SU-DHL-6 (cell line): ENCODE measurements around the gene TPPP2.

Experiments used
- H2AFZ ChIP-seq: fragments of 200-600 bp; sonication (generic); 2 replicates; pipeline ENCODE4 v1.6.1; 2014; ENCODE audit warnings: low read depth, mild to moderate bottlenecking, moderate library complexity, mixed read lengths, antibody characterized with exemption, low read length; ENCODE audit not compliant: severe bottlenecking
- H3F3A ChIP-seq: fragments of 200-600 bp; shearing (Covaris generic); 2 replicates; pipeline ENCODE4 v1.6.0; 2016; ENCODE audit warnings: antibody characterized with exemption, mild to moderate bottlenecking; ENCODE audit not compliant: insufficient read depth
- H3K27ac ChIP-seq: fragments of 200-600 bp; sonication (generic); 2 replicates; pipeline ENCODE4 v1.5.1; 2016; ENCODE audit warnings: low read depth, mild to moderate bottlenecking, low read length, moderate library complexity, mixed read lengths
- H3K27me3 ChIP-seq: fragments of 200-600 bp; sonication (generic), shearing (Covaris generic); 2 replicates; pipeline ENCODE4 v1.6.0; 2014; ENCODE audit warnings: mild to moderate bottlenecking, low read length
- H3K36me3 ChIP-seq: fragments of 200-600 bp; sonication (generic); 2 replicates; pipeline ENCODE4 v1.6.1; 2014; ENCODE audit warnings: mild to moderate bottlenecking, low read length, mixed read lengths
- H3K4me2 ChIP-seq: fragments of 300-600, 200-600 bp; shearing (Covaris generic), sonication (generic); 2 replicates; pipeline ENCODE4 v1.6.0; 2014; ENCODE audit warnings: low read length, low read depth, mild to moderate bottlenecking; ENCODE audit not compliant: poor library complexity, severe bottlenecking
- H3K4me3 ChIP-seq: fragments of 200-600 bp; sonication (generic); 2 replicates; pipeline ENCODE4 v1.5.1; 2014; ENCODE audit warnings: antibody characterized with exemption, low read length, mild to moderate bottlenecking, mixed read lengths; ENCODE audit not compliant: insufficient read depth, poor library complexity, severe bottlenecking
- H3K79me2 ChIP-seq: fragments of 200-600 bp; sonication (generic); 2 replicates; pipeline ENCODE4 v1.6.1; 2014; ENCODE audit warnings: mild to moderate bottlenecking, low read length, moderate library complexity; ENCODE audit not compliant: insufficient read depth
- H3K9ac ChIP-seq: fragments of 200-600 bp; sonication (generic); 2 replicates; pipeline ENCODE4 v1.7.0; 2014; ENCODE audit warnings: mild to moderate bottlenecking, low read length
- H3K9me2 ChIP-seq: fragments of 200-600 bp; sonication (generic); replicated peaks from 2 replicates; pipeline ENCODE4 v1.6.1; 2014; ENCODE audit warnings: low read length; ENCODE audit not compliant: insufficient read depth
- H3K9me3 ChIP-seq: fragments of 200-600 bp; sonication (generic); 2 replicates; pipeline ENCODE4 v1.6.1; 2014; ENCODE audit warnings: low read length, mixed read lengths; ENCODE audit not compliant: insufficient read depth
- H4K20me1 ChIP-seq: fragments of 200-600 bp; sonication (generic); 2 replicates; pipeline ENCODE4 v1.6.1; 2014; ENCODE audit warnings: low read depth, mild to moderate bottlenecking, antibody characterized with exemption, low read length, moderate library complexity, mixed read lengths
- CTCF ChIP-seq: fragments of 200-600 bp; sonication (generic); IDR thresholded peaks from one replicate; pipeline ENCODE4 v1.5.1; 2017; ENCODE audit warnings: antibody characterized with exemption, mild to moderate bottlenecking, low read length, moderate library complexity; ENCODE audit not compliant: insufficient read depth, poor library complexity, severe bottlenecking
- EZH2phosphoT487 ChIP-seq: fragments of 200-600 bp; sonication (generic), shearing (Covaris generic); conservative IDR thresholded peaks from 2 replicates; pipeline ENCODE4 v1.6.1; 2018; ENCODE audit warnings: mild to moderate bottlenecking, antibody characterized with exemption, low read length, moderate library complexity, mixed read lengths

TPPP2 gene

GRCh38 chr14:21043387-21043973 lies 13.5 kb downstream of the TPPP2 start:
- H3K9me3 ChIP-seq = no peaks in the 10 kb centered on the region
- H3F3A ChIP-seq = no peaks in the 10 kb centered on the region
- H3K9me2 ChIP-seq = no peaks in the 10 kb centered on the region
- H3K27me3 ChIP-seq = no peaks in the 10 kb centered on the region
- H3K36me3 ChIP-seq = no peaks in the 10 kb centered on the region
- no peaks in the 10 kb centered on the region for H4K20me1 ChIP-seq
- TF ChIP-seq EZH2phosphoT487 (no peak), CTCF (no peak)
- H3K79me2 ChIP-seq = no peaks in the 10 kb centered on the region
- no peak overlapping the region for H3K9ac ChIP-seq
- H3K4me2 ChIP-seq = no peak overlapping the region
- H3K27ac ChIP-seq = no peak overlapping the region
- H2AFZ ChIP-seq = no peak overlapping the region
- H3K4me3 ChIP-seq = no peak overlapping the region

- Histone ChIP-seq H4K20me1 (no peaks in the 10 kb centered on the region), H3F3A (no peaks in the 10 kb centered on the region), H3K36me3 (no peaks in the 10 kb centered on the region), H3K9me3 (no peaks in the 10 kb centered on the region), H3K27ac (no peak overlapping the region), H3K79me2 (no peaks in the 10 kb centered on the region), H3K27me3 (no peaks in the 10 kb centered on the region), H3K9me2 (no peaks in the 10 kb centered on the region), H3K9ac (no peak overlapping the region), H3K4me2 (no peak overlapping the region), H2AFZ (no peak overlapping the region), H3K4me3 (no peak overlapping the region)
- TF ChIP-seq CTCF (no peak), EZH2phosphoT487 (no peak)
These were observed 14.1 kb downstream of the TPPP2 start for GRCh38 chr14:21043974-21044618.

GRCh38 chr14:21047378-21047781 lies 17.4 kb downstream of the TPPP2 start:
- Histone ChIP-seq H3K27me3 (no peaks in the 10 kb centered on the region), H3F3A (no peaks in the 10 kb centered on the region), H3K27ac (no peak overlapping the region), H4K20me1 (no peaks in the 10 kb centered on the region), H2AFZ (no peak overlapping the region), H3K36me3 (no peaks in the 10 kb centered on the region), H3K4me2 (no peak overlapping the region), H3K9me2 (no peaks in the 10 kb centered on the region), H3K4me3 (no peak overlapping the region), H3K79me2 (no peaks in the 10 kb centered on the region), H3K9me3 (no peaks in the 10 kb centered on the region), H3K9ac (no peak overlapping the region)
- TF ChIP-seq EZH2phosphoT487 (no peak), CTCF (no peak)
